Tibial nerve (tissue), 4 donors: ENCODE data around the gene JAZF1.

Experiments used
- EP300 ChIP-seq, 2 donors: sonication (generic); formaldehyde crosslinking; IDR thresholded peaks; one replicate each; pipeline ENCODE4 v1.6.1; 2017; ENCODE audit warnings: antibody characterized with exemption in 2 of 2, mild to moderate bottlenecking in 1 of 2
- POLR2A ChIP-seq, 2 donors: fragments of 450-650 bp; IDR thresholded peaks; one replicate each; pipeline ENCODE4 v1.6.1; 2017; ENCODE audit warnings: antibody characterized with exemption in 2 of 2, mild to moderate bottlenecking in 2 of 2, moderate library complexity in 2 of 2
- TF ChIP-seq, protein P1 (sequence below), 5 experiments: fragments of 200-600 bp in 3 of 5; fragments of 450-650 bp in 2 of 5; sonication (generic) in 3 of 5; IDR thresholded peaks; one replicate each; pipeline ENCODE4 v1.5.1; 2016 to 2019; ENCODE audit warnings: antibody characterized with exemption in 5 of 5, mild to moderate bottlenecking in 3 of 5, moderate library complexity in 2 of 5

DNA sequence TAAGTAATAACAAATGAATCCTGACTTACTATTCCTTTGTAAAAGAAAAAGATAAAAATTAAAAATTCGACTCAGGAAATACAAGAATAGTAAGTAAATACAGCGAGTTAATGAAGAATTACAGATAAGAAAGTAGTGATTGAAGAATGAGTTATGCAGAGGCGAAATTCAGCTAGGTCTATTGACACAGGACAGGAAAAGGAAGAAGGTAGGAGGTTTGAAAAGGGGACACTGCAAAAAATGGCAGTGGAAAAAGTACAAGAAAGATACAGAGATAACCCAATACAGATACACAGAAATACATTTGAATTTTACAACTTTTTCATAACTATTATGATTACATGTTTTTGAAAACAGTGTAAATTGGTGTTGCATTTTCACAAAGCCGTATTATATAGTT, 28.0 kb downstream of the JAZF1 start:
- TF ChIP-seq, protein P1, sequence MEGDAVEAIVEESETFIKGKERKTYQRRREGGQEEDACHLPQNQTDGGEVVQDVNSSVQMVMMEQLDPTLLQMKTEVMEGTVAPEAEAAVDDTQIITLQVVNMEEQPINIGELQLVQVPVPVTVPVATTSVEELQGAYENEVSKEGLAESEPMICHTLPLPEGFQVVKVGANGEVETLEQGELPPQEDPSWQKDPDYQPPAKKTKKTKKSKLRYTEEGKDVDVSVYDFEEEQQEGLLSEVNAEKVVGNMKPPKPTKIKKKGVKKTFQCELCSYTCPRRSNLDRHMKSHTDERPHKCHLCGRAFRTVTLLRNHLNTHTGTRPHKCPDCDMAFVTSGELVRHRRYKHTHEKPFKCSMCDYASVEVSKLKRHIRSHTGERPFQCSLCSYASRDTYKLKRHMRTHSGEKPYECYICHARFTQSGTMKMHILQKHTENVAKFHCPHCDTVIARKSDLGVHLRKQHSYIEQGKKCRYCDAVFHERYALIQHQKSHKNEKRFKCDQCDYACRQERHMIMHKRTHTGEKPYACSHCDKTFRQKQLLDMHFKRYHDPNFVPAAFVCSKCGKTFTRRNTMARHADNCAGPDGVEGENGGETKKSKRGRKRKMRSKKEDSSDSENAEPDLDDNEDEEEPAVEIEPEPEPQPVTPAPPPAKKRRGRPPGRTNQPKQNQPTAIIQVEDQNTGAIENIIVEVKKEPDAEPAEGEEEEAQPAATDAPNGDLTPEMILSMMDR (IDR thresholded peaks at IDR 0.05), result no peak
- TF ChIP-seq EP300 (IDR thresholded peaks at IDR 0.05) (no peak), POLR2A (IDR thresholded peaks at IDR 0.05) (no peak)
